Myocyte (in vitro differentiated cells): ENCODE results near the gene ARL14EP. TPM values are rescaled to one million over a fixed set of nuclear protein-coding genes. Genes with fewer than 3 reads are reported as not detected.

ENCODE experiments used
- DNase-seq: peaks from one replicate; pipeline ENCODE4 v3.0.0-alpha.2; 2012; ENCODE audit warnings: low read depth
- total RNA-seq: library from RNA; depleted of rRNA; stranded (reverse); fragments of >200 nt; gene quantifications from 2 replicates; pipeline ENCODE4 v1.2.3, GENCODE V29; 2014

ARL14EP gene
- total RNA-seq, 1 donor from 2014 or later: 29.5 TPM

- no peak for DNase-seq
These were observed 4.0 kb downstream of the ARL14EP start for GRCh38 chr11:30326906-30327305.

- DNase-seq: peak; percentile 26
These were observed 5.8 kb downstream of the ARL14EP start for GRCh38 chr11:30328681-30329080.

- no peak for DNase-seq
These were observed 6.4 kb downstream of the ARL14EP start for GRCh38 chr11:30329150-30329940.

GRCh38 chr11:30333405-30333804, 10.5 kb downstream of the ARL14EP start:
- DNase-seq: no peak

- peak; percentile 72 for DNase-seq
These were observed 19.8 kb downstream of the ARL14EP start for GRCh38 chr11:30342736-30343166.

- no peak for DNase-seq
These were observed 21.2 kb downstream of the ARL14EP start for GRCh38 chr11:30344085-30344484.

GRCh38 chr11:30345644-30346043, 22.7 kb downstream of the ARL14EP start:
- DNase-seq: no peak

GRCh38 chr11:30346068-30346688, 23.3 kb downstream of the ARL14EP start:
- peak; percentile 60 for DNase-seq

GRCh38 chr11:30348035-30348434, 25.1 kb downstream of the ARL14EP start:
- no peak for DNase-seq

- DNase-seq: no peak
These were observed 27.0 kb downstream of the ARL14EP start for GRCh38 chr11:30349885-30350284.

- no peak for DNase-seq
These were observed 27.5 kb downstream of the ARL14EP start for GRCh38 chr11:30350384-30350783.

- DNase-seq: no peak
These were observed 28.2 kb downstream of the ARL14EP start for GRCh38 chr11:30351061-30351460.

GRCh38 chr11:30356391-30356790, 33.5 kb downstream of the ARL14EP start:
- no peak for DNase-seq

GRCh38 chr11:30357872-30358271, 35.0 kb downstream of the ARL14EP start:
- DNase-seq: peak; percentile 31

- DNase-seq: no peak
These were observed 35.6 kb downstream of the ARL14EP start for GRCh38 chr11:30358536-30358935.

GRCh38 chr11:30360741-30361140, 37.8 kb downstream of the ARL14EP start:
- no peak for DNase-seq

- no peak for DNase-seq
These were observed 41.4 kb downstream of the ARL14EP start for GRCh38 chr11:30364139-30364836.

- DNase-seq: no peak
These were observed 42.1 kb downstream of the ARL14EP start for GRCh38 chr11:30364837-30365482.

GRCh38 chr11:30365793-30366517, 43.1 kb downstream of the ARL14EP start:
- no peak for DNase-seq

- DNase-seq: no peak
These were observed 45.5 kb downstream of the ARL14EP start for GRCh38 chr11:30368394-30368793.

- no peak for DNase-seq
These were observed 47.3 kb downstream of the ARL14EP start for GRCh38 chr11:30370164-30370563.
